NCI-H345 treated with DMSO at 0.1 percent for 48 hours (cell line): ENCODE data around the gene MED17.
A peak's percentile ranks its signal among the peaks of the same experiment; 100 is the strongest.

Experiments used
- DNase-seq: peaks from one replicate; lab custom pipeline; 2025; ENCODE audit not compliant: unreplicated experiment; lab: John Stamatoyannopoulos, UW

MED17 gene

DNA sequence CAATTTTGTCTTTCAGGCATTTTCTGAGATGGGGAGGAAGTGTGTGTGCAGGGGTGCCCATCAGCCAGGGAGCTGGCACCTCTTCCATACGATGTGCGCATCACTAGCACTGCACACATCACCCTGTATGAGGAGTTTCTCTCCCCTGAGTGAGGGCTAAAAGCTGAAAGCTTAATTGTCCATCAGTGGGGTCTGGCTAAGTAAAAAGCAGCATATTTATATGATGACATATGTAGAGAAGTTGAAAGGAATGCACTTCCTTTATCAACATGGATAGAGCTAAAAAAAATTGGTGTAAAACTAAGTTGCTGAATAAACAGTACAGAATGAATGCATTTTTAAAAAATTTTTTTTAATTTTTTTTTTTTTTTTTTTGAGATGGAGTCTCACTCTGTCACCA lies 62.3 kb downstream of the MED17 start:
- no peak for DNase-seq

DNA sequence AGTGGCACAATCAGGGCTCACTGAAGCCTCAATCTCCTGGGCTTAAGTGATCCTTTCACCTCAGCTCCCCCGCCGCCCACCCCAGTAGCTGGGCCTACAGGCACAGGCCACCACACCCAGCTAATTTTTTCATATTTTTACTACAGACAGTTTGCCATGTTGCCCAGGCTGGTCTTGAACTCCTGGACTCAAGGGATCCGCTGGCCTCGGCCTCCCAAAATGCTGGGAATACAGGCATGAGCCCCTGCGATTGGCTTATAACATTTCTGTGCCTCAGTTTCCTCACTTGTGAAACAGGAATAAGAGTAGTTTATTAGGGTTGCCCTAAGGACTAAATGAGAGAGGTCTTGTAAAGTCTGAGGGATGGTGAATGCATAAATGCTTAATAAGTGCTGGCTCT lies 65.1 kb downstream of the MED17 start:
- no peak for DNase-seq

DNA sequence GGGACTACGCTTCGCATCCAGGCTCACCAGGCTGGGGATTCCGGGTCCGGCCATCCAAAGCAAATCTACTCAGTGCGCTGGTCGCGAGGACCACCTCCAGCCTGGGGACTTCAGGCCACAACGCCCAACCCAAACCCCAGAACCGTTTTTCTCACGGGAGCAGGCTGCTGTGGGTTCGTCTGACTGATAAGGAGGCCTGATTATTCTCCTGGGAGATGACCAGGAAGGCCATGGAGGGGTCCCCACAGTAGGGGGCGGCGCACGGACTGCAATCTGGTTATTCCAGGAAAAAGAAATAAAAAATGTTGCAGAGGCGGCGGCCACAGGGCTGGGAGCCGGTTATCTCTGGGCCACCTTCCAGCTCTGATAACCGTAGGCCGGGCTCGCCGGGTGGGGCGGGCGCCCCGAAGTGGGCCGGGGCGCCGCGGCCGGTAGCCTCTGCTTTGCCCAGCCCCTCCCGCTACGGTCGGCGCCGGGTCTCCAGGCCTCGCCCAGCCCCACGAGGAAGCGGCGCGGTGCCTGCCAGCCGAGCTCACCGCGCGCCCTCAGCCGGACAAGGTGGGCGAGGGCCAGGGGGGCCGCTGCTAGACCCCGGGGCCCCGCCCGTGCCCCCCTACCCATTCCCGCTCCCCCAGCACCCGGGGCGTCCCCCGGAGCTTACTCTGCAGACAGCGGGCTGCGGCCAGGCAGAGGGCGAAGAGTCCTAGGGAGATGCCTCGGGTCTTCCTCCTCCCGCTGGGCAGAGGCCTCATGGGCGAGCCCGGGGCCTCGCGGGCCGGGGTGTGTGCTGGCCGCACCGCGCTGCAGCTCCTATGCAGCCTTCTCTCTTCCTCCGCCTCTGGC lies 65.9 kb downstream of the MED17 start:
- peak; percentile 21 for DNase-seq

DNA sequence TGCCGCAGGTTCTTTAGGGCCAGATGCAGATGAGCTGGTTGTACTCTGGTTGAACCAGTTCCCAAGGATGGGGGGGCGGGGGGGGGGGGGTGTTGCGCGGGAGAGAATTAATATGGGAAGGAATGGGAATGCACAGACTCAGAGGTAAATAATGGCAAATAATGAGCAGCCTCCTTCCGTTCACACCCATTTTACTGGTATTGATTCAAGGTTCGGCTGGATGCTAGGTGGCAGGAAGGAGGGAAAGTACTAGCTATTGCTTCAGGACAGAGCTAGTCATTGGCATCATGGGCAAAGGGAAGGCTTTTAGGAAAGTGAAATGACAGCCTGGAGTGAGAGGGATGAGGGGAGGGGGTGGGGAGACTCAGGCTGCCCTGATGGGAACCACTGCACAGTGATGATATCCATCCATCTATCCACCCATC lies 66.5 kb downstream of the MED17 start, which contains the start of gene VSTM5:
Gene VSTM5 (minus strand): TSS at position 25 of the 425 bp plus-strand sequence. CDS start 116 bp downstream, outside the sequence.
- no peak for DNase-seq

DNA sequence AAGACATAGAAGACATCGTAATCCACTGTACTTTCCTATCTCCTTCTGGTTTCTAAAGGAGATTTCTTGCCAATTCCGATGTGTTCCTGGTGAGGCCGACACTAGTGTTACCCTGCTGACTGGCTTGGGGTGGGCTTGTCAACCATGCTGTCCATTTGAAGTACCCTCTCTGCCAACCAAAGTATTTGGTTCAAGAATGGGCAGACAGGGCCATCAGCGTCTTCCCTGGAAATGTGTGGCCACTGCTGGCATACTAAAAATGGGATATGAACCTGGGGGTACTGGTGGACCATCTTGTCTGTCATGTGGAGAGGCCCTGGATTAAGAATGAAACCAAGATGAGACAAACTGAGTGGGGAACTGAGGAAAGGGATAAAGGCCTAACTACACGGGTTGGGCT lies 68.2 kb downstream of the MED17 start:
- no peak for DNase-seq

DNA sequence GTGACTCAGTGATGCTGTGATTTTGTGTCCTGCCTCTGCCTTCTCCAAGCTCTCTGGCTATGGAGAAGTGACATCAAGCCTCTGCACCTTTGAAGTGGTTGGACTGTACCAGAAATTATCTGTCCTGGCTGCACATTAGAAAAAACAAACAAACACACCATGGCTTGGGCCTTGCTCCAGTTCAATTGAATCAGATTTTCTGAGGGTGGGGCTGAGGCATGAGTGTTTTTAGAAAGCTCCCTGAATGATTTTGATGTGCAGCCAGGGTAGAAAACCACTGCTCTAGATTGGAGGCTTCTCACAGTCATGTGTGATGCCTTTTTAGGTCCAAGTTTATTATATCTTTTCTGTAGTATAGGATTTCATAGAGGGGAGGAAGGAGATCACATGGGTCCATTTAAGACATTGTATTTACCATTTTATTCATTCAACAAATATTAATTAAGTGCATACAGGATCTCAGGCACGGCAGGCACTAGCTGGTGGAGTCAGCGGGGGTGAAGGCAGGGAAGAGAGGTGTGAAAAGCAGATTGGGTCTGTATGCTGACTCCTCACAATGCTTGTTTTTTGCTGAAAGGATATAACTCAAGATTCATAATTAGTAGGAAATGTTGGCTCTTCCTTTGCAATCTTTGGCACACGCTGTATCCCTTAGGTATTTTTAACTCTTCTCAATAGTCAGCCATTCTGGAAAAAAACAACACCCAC lies 73.5 kb downstream of the MED17 start:
- DNase-seq = peak; percentile 7

DNA sequence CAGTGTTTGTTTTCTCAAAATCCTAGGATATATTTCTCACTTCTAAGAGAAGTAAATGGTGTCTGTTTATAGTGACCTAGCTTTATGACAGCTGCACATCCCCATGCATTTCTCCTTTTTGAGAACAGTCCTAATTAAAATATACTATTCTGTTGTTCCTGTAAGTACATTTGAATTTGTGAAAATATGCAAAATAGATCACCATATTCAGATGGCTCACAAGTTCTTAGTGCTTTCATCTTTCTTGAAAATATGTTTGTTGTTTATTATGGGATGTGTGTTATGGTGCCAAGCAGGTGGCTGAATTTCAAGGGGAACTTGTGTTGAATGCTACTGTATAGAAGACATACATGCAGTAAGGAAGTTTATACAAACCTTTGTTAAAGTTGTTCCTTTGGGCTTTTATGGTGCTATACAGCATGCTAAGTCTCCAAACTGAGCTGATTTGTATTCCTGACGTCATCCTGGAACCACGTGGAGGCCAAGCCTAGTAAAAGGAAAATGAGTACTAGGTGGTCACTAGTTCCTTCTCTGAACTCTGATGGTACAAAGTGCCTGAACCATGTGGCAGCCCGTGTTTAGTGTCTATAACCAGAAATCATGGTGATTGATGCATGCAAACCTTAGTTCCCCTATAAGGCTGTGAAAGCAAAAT lies 74.2 kb downstream of the MED17 start:
- no peak for DNase-seq

DNA sequence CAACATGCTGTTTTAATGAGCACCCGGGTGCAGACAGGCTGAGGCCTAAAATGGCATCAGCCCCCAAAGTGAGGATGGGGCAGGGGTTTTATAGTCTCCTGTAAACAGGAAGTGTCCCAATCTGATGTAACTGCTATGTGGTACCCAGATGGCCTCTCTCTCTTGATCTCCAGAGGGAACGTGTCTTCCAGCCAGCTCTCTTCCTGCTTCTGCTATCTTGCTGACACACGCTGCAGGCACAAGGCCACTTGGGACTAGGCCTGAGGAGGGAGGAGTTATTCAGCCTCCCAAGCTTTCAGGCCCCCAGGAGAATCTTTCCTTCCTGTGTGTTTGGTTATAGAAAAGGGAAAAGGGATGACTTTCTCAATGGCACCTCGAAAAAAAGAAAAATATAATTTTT lies 77.7 kb downstream of the MED17 start:
- no peak for DNase-seq
